Measurements from ENCODE around the gene TMC8.
A peak's percentile ranks its signal among the peaks of the same experiment; 100 is the strongest.
"Not testable (repeated sequence)": the region's sequence is repeated elsewhere in the genome, so short reads cannot be mapped to it uniquely, and the experiment has no call there.

TMC8 gene, protein sequence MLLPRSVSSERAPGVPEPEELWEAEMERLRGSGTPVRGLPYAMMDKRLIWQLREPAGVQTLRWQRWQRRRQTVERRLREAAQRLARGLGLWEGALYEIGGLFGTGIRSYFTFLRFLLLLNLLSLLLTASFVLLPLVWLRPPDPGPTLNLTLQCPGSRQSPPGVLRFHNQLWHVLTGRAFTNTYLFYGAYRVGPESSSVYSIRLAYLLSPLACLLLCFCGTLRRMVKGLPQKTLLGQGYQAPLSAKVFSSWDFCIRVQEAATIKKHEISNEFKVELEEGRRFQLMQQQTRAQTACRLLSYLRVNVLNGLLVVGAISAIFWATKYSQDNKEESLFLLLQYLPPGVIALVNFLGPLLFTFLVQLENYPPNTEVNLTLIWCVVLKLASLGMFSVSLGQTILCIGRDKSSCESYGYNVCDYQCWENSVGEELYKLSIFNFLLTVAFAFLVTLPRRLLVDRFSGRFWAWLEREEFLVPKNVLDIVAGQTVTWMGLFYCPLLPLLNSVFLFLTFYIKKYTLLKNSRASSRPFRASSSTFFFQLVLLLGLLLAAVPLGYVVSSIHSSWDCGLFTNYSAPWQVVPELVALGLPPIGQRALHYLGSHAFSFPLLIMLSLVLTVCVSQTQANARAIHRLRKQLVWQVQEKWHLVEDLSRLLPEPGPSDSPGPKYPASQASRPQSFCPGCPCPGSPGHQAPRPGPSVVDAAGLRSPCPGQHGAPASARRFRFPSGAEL

DNA sequence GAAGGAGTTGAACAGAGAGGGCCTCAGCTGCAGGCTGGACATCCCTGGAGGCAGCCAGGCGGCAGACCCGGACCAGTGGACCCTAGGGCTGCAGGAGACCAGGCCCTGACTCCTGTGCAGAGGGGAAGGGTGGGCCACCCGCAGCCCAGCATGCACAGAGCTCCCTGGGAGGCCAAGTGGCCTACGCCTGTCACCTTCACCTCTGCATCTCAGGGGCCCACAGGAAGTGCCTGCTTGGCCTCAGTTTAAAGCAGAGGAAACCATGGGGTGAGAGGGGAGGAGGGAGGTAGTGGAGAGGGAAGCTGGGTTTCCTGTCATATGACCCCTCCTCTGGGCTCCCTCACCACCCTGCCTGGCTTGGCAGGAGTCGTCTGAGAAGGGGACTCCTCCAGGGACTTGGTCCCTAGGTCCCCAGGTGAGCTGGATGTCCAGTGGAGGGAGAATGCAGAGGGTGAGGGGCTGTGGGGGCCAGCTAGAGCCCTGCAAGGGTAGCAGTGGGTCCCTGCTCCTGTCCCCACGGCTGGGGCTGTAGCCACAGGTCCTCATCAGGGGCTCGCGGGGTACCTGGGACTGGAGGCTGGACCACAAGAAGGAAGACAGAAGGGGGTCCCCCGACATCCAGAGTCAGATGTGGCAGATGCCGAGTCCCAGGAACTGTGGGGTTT is at the start of gene TMC8:
TMC8 (plus strand) TSS at position 335 of the 665 bp plus-strand sequence. CDS start 818 bp downstream, outside the sequence.
- TF ChIP-seq, protein P1, sequence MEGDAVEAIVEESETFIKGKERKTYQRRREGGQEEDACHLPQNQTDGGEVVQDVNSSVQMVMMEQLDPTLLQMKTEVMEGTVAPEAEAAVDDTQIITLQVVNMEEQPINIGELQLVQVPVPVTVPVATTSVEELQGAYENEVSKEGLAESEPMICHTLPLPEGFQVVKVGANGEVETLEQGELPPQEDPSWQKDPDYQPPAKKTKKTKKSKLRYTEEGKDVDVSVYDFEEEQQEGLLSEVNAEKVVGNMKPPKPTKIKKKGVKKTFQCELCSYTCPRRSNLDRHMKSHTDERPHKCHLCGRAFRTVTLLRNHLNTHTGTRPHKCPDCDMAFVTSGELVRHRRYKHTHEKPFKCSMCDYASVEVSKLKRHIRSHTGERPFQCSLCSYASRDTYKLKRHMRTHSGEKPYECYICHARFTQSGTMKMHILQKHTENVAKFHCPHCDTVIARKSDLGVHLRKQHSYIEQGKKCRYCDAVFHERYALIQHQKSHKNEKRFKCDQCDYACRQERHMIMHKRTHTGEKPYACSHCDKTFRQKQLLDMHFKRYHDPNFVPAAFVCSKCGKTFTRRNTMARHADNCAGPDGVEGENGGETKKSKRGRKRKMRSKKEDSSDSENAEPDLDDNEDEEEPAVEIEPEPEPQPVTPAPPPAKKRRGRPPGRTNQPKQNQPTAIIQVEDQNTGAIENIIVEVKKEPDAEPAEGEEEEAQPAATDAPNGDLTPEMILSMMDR (IDR thresholded peaks at IDR 0.05; ENCODE audit: unreplicated experiment in 3 of 3), result no peak
- Mint-ChIP-seq H3K27me3 (ENCODE audit: low read depth) (peaks cover 30% of the 10 kb centered on the region), H3K4me1 (peaks cover 27% of the 10 kb centered on the region), H3K27ac (peak within 1 kb of the TSS in 1 of 3 experiments; percentile 60), H3K9me3 (no peaks in the 10 kb centered on the region), H3K36me3 (ENCODE audit: low read depth) (no peaks in the 10 kb centered on the region), H3K4me3 (peak within 1 kb of the TSS; percentile 62 to 69 (median 65))

DNA sequence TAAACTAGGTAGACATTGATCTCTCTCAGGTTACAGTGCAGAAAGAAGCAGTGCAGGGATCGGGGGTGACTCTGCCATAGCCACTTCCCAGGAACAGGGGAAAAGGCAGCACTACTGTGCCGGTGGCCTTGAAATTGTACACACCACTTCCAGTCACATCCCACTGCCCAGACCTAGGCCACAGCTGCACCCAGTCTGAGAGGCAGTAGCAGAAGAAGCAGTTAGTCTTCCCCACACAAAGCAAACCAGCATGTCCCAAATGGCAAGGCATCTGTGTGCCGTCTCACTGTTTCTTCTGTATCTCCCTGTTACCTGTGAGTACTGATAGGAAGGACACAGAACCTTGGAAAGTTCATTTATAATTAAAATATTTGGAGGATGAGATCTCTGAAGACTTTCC is 49.0 kb upstream of the TMC8 start:
- H3K27me3 Mint-ChIP-seq (ENCODE audit: low read depth), result no peaks in the 10 kb centered on the region
- no peaks in the 10 kb centered on the region for H3K9me3 Mint-ChIP-seq
- H3K27ac Mint-ChIP-seq, result peak overlapping the region in 1 of 3 experiments; percentile 36
- H3K4me3 Mint-ChIP-seq, result no peak overlapping the region
- peaks cover 55% of the 10 kb centered on the region for H3K36me3 Mint-ChIP-seq (ENCODE audit: low read depth)
- peaks cover 31% of the 10 kb centered on the region for H3K4me1 Mint-ChIP-seq
- TF ChIP-seq, protein P1 (IDR thresholded peaks at IDR 0.05; ENCODE audit: unreplicated experiment in 3 of 3), result no peak

DNA sequence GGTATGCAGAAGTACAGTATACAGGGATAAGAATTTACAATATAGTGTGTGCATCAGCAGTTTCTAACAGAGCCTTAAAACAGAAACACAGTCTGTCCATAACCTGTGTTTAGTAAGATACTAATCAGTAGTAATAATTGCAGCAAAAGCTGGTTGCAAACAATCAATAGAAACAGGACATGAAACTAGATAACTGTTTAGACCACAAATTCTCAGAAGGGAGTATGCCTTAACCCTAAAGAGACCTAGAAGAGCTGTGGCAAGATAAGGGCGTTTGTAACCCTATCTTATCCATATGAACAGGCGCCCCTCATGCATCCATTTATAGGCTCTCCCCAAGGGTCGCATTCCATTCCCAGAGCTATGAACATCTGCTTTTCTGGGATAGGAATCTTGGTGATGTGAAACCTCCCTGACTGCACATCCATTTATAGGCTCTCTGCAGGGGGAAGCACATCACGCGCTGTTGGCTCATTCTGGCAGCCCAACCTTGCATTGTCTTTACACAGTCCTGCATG is 48.2 kb upstream of the TMC8 start:
- H3K36me3 Mint-ChIP-seq (ENCODE audit: low read depth), result peaks cover 57% of the 10 kb centered on the region
- peak overlapping the region in 1 of 3 experiments; percentile 19 for H3K4me3 Mint-ChIP-seq
- H3K4me1 Mint-ChIP-seq, result peaks cover 31% of the 10 kb centered on the region
- peak overlapping the region; percentile 36 to 82 (median 57) for H3K27ac Mint-ChIP-seq
- H3K27me3 Mint-ChIP-seq (ENCODE audit: low read depth); H3K9me3 Mint-ChIP-seq: not testable (repeated sequence)

DNA sequence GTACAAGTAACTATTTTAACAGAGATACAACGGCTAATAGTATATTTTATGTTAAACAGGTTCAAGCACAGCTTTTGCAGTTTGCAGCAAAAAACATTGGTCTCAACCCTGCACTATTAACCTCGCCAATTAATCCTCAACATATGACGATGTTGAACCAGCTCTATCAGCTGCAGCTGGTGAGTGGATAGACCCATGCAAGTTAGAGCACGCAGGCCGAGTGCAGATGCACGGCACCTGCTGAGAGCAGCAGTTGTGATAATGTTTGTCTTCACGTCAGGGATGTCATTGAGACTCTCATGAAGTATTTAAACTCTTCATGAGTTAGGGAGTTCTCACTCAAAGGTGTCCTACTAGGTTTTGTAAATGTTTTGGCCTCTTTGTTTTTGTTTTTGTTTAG is 47.6 kb upstream of the TMC8 start:
- TF ChIP-seq, protein P1 (IDR thresholded peaks at IDR 0.05; ENCODE audit: unreplicated experiment in 3 of 3), result no peak
- peak overlapping the region in 1 of 3 experiments; percentile 19 for H3K4me3 Mint-ChIP-seq
- peaks cover 57% of the 10 kb centered on the region for H3K36me3 Mint-ChIP-seq (ENCODE audit: low read depth)
- no peaks in the 10 kb centered on the region for H3K9me3 Mint-ChIP-seq
- H3K4me1 Mint-ChIP-seq, result peaks cover 31% of the 10 kb centered on the region
- no peaks in the 10 kb centered on the region for H3K27me3 Mint-ChIP-seq (ENCODE audit: low read depth)
- H3K27ac Mint-ChIP-seq, result peak overlapping the region; percentile 36 to 82 (median 47)

DNA sequence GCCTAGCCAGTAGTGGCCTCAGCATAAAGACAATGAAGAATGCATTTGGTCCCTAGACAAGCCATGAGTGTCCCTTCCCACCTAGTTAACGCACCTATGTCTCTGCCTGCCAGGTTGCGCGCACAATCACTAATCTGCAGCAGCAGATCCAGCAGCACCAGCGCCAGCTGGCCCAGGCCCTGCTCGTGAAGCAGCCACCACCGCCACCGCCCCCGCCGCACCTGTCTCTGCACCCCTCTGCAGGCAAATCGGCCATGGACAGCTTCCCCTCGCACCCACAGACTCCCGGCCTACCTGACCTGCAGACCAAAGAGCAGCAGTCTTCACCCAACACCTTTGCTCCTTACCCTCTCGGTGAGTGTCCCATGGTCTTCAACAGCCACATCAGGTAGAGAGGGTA is 43.8 kb upstream of the TMC8 start:
- Mint-ChIP-seq H3K4me3 (no peak overlapping the region), H3K27ac (no peak overlapping the region), H3K27me3 (ENCODE audit: low read depth) (no peaks in the 10 kb centered on the region), H3K36me3 (ENCODE audit: low read depth) (peaks cover 60% of the 10 kb centered on the region), H3K9me3 (no peaks in the 10 kb centered on the region), H3K4me1 (peaks cover 22% of the 10 kb centered on the region)
- TF ChIP-seq, protein P1 (IDR thresholded peaks at IDR 0.05; ENCODE audit: unreplicated experiment in 3 of 3), result no peak

DNA sequence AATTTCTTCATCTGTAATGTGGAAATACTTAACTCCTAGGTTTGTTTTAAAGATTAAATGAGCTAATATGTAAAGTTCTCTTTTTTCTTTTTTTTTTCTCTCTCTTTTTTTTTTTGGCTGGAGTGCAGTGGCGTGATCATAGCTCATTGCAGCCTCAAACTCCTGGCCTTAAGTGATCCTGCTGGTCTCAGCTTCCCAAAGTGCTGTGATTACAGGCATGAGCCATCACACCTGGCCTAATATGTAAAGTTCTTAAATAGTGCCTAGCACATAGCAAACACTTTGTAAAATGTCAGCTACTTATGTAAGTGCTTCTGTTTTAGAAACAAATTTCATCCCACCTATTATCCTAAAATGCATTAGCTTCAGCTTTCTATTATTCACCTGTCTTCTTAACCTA is 42.0 kb upstream of the TMC8 start:
- H3K27me3 Mint-ChIP-seq (ENCODE audit: low read depth), result no peaks in the 10 kb centered on the region
- H3K4me1 Mint-ChIP-seq, result peaks cover 4% of the 10 kb centered on the region
- TF ChIP-seq, protein P1 (IDR thresholded peaks at IDR 0.05; ENCODE audit: unreplicated experiment in 3 of 3), result no peak
- H3K36me3 Mint-ChIP-seq (ENCODE audit: low read depth), result peaks cover 68% of the 10 kb centered on the region
- no peak overlapping the region for H3K27ac Mint-ChIP-seq
- H3K4me3 Mint-ChIP-seq, result no peak overlapping the region
- no peaks in the 10 kb centered on the region for H3K9me3 Mint-ChIP-seq
